HCEC 1CT (cell line): ENCODE data around the gene ZFYVE28.
A peak's percentile ranks its signal among the peaks of the same experiment; 100 is the strongest.

Experiments
- DNase-seq: peaks from one replicate; pipeline ENCODE4 v3.0.0-alpha.2; 2017

ZFYVE28 gene

DNA sequence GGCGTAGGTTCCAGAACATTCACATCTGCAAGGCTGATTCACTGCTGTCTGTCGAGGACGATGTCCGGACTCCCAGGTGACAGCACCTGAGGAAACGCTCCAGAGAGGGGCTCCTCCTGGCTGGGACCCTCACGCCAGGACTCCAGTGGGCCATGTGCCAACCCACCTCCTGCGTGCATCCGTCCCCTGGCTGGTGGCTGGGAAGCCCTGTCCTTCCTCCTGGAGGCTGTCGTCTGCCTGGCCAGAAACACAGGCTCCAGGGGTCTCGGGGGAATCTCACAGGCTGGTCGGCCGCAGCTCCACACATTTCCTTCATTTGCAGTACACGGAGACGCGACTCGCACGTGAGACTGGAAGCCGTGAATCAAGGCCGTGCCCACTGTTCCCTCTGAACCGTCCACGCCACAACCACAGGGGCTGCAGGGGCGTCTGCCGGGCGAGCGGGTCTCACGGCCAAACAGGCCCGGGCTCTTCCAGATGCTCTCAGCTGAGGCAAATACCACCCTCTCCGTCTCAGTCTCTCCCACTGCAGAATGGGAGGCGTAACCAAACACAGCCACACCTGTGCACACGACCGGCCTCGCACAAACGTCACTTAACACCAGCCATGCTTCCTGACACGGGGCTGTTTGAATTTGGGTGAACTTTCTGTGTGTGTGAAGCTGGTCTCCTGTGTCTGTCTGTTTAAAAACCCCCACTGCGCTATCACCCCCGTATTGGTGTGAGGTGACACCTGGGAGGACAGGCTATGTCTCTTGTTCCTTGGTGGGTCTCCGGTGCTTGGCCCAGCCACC lies 117.8 kb downstream of the ZFYVE28 start:
- DNase-seq = no peak

DNA sequence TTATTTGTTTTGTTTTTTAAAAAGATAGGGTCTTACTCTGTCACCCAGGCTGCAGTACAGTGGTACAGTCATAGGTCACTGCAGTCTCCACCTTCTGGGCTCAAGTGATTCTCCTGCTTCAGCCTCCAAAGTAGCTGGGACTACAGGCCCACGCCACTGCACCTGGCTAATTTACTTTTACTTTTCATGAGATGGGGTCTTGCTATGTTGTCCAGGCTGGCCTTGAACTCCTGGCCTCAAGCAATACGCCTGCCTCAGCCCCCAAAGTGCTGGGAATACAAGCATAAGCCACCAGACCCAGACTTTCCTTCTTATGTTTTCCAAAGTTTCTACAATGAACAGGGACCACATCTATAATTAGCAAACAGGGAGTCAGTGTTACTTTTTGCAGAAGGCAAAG lies 118.7 kb downstream of the ZFYVE28 start:
- no peak for DNase-seq

- DNase-seq = no peak
Observed at GRCh38 chr4:2298532-2298991, 119.9 kb downstream of the ZFYVE28 start.

DNA sequence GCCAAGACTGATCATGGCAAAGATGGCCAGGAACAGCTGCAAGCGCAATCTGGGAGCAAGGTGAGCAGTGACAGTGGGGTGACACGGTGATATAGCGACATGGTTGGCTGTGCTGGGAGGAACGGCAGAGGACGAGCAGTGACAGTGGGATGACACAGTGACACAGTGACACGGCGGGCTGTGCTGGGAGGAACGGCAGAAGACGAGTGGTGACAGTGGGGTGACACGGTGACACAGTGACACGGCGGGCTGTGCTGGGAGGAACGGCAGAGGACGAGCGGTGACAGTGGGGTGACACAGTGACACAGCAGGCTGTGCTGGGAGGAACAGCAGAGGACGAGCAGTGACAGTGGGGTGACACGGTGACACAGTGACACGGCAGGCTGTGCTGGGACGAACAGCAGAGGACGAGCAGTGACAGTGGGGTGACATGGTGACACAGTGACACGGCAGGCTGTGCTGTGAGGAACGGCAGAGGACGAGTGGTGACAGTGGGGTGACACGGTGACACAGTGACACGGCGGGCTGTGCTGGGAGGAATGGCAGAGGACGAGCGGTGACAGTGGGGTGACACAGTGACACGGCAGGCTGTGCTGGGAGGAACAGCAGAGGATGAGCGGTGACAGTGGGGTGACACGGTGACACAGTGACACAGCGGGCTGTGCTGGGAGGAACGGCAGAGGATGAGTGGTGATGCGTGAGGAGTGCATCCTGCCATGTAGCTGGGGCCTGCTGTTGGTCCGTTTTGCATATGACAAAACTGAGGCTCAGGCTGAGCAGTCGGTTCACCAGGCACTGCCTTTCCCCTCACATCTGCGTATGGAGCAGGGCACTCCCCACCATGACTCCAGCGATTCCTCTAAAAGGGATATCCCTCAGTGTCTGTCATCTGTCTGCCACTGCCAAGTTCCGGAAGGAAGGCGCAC lies 120.6 kb downstream of the ZFYVE28 start:
- DNase-seq = no peak

- no peak for DNase-seq
Observed at GRCh38 chr4:2296631-2297601, 121.5 kb downstream of the ZFYVE28 start.

DNA sequence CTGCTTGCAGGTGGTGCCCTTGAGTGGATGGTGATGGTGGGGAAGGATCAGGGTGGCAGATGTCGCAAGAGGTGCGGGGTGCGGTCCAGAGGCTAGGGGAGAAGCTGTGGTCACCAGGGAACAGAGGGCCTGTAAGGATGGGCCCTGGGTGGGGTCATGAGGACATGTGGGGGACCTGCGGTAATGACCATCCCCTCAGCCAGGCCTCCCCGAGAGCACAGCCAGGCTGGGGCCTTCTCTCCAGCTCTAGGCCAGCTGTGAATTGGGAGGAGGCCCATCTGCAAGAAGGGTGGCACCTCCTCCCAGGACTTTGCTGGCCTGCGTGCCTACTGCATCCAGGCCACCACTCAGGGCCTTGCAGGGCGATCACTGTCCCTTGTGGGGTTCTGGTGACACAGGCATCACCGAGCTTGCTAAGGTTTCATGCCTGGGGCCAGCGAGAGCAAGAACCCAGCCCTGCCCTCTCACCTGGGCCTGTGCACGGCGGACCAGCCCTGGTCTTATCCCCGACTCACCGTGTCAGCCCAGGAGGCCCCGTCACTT lies 122.5 kb downstream of the ZFYVE28 start:
- no peak for DNase-seq

DNA sequence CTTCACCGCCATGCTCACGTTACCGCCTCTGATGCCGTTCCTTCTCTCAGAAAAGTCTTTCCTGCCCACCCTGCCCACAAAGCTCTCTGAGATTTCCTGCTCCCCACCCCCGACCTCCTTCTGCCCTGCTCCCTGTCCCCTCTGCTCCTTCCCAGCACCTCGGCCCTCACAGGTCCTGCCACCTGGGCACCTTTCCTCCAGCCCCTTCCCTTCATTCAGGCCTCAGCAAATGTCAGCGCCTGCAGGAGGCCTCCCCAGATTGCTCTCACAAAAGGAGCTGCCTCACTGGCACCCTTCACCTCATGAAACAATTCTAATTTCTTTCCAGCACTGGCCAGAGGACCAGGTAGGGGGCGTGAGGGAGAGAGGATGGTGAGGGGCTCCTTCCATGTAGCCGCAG lies 122.9 kb downstream of the ZFYVE28 start:
- no peak for DNase-seq

DNA sequence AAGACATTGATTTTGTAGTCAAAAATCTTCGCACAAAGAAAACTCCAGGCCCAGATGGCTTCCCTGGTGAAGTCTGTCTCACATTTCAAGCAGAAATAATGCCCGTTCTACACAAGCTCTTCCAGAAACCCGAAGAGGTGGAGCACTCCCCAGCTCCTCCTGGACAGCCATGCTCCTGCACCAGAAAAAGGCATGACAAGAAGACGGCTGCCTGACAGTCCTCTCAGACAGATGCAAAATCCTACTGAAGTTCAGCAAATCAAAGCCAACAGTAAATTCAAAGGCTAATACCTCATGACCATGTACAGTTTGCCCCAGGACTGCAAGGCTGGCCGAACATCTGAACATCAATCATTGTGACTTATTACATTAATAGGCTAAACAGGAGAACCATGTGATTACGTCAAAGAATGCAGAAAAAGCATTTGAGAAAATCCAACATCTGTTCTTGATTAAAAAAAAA lies 125.8 kb downstream of the ZFYVE28 start:
- peak; percentile 34 for DNase-seq

- no peak for DNase-seq
Observed at GRCh38 chr4:2291705-2292645, 126.5 kb downstream of the ZFYVE28 start.

GRCh38 chr4:2290974-2291704 lies 127.3 kb downstream of the ZFYVE28 start:
- DNase-seq = no peak

DNA sequence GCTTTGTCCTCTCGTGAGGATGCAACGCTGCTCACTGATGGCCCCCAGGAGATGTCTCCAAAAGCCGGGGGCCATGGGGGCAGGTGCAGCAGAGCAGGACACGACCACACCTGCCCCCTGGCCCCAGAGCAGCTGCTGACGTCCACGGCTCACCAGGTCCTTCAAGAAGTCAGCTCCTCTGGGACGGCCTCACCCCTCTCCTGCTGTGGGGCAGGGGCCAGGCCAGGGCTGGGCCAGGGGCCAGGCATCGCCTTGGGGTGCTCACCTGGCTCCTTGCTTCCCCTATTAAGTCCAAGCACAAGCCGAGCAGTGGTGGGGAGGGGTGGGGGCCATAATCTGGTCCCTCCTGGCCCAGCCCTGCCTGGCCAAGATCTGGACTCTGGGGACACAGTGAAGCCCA lies 128.0 kb downstream of the ZFYVE28 start:
- DNase-seq = no peak

- no peak for DNase-seq
Observed at GRCh38 chr4:2289955-2290333, 128.5 kb downstream of the ZFYVE28 start.

DNA sequence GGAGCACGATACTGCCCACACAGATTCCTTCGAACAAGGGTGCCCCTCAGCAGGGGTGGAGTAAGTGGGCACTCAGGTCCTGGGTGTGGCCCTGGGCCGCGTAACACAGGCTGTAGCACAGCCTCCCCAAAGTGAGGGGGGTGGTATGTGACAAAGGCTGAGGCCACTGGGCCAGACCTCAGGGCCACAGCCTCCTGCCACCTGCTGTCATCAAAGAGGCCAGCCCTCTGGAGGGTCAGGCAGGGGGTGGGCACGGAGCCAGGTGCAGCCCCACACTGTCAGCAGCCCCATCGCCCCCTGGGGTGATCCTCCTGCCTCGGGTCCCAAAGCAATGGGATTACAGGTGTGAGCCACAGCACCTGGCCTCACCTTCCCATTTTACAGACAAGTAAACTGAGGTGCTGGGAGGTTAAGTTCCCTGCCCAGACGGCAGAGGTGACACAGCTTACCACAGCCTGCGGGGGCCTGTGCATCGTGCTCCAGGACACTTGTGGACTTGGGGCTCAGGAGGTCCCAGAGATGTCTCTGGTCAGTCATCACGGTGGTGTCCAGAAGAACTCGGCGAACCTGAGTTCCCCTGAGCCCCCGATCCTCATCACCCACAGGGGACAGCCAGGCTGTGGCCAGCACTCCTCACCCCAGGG lies 129.0 kb downstream of the ZFYVE28 start:
- DNase-seq = no peak

GRCh38 chr4:2288051-2288541 lies 130.3 kb downstream of the ZFYVE28 start:
- no peak for DNase-seq

DNA sequence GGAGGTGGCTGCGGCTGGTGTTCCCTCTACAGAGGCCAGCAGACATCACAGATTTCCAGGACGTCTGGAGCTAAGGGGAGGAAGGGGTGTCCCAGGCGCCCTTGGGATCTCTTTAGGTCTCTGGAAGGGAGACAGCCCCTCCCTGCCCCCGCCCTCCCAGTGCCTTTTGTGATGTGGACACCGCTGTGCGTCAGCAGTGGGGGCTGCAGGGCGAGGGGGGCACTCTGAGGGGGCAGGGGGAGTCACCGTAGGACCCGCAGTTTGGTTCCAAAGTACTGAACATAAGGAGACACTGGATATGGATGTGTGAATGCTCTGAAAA lies 130.9 kb downstream of the ZFYVE28 start:
- DNase-seq = no peak

DNA sequence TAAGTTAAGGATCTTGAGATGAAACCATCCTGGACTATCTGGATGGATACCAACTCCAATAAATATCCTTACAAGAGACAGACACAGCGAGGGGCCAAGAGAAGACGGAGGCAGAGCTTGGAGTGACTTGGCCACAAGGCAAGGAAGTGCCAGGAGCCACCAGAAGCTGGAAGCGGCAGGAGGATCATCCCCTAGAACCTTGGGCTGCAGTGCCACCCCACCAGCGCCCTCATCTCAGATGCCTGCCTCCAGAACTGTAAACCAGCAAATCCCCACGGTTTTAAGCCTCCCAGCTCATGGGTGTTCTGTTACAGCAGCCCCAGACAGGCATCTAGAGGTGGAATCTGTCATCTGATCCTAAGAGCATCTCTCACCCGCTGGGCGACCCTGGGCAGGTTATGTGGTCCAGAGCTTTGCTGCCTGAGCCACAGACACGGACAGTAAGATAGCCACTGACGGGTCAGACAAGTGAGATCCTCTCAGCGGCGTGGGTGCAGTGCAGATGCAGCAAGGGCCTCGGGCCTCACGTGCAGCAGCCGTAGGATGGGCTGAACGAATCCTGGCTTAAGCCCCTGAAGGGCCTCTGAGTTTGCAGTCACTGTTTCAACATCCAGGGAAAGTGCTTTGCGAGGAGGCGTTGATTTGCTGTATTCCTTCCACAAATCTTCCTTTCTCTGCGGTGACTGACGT lies 131.4 kb downstream of the ZFYVE28 start:
- DNase-seq = no peak

- no peak for DNase-seq
Observed at GRCh38 chr4:2285613-2286381, 132.6 kb downstream of the ZFYVE28 start.

- peak; percentile 15 for DNase-seq
Observed at GRCh38 chr4:2284934-2285612, 133.4 kb downstream of the ZFYVE28 start.
